Measurements from ENCODE around the gene CRTC1.

The CRTC1 gene

GRCh38 chr19:18654469-18654868 lies 29.0 kb upstream of the CRTC1 start:
- no peak for DNase-seq

- no peak for DNase-seq
Measured at GRCh38 chr19:18655173-18655844, 28.2 kb upstream of the CRTC1 start.

GRCh38 chr19:18656337-18657086 lies 27.0 kb upstream of the CRTC1 start:
- no peak for DNase-seq

GRCh38 chr19:18657590-18658365 lies 25.7 kb upstream of the CRTC1 start:
- no peak for DNase-seq

- DNase-seq: no peak
Measured at GRCh38 chr19:18658366-18658855, 25.1 kb upstream of the CRTC1 start.

GRCh38 chr19:18659281-18660050 lies 24.0 kb upstream of the CRTC1 start:
- DNase-seq: no peak

GRCh38 chr19:18660051-18660910 lies 23.2 kb upstream of the CRTC1 start:
- DNase-seq: no peak

GRCh38 chr19:18660939-18661670 lies 22.4 kb upstream of the CRTC1 start:
- DNase-seq: no peak

- DNase-seq: no peak
Measured at GRCh38 chr19:18662972-18663732, 20.3 kb upstream of the CRTC1 start.

- no peak for DNase-seq
Measured at GRCh38 chr19:18663940-18664530, 19.4 kb upstream of the CRTC1 start.

- DNase-seq: no peak
Measured at GRCh38 chr19:18665771-18666202, 17.7 kb upstream of the CRTC1 start.

GRCh38 chr19:18666317-18666716 lies 17.2 kb upstream of the CRTC1 start:
- DNase-seq: no peak

- DNase-seq: no peak
Measured at GRCh38 chr19:18666784-18667183, 16.7 kb upstream of the CRTC1 start.

GRCh38 chr19:18667531-18668251 lies 15.8 kb upstream of the CRTC1 start:
- DNase-seq: no peak

- DNase-seq: no peak
Measured at GRCh38 chr19:18668252-18668631, 15.2 kb upstream of the CRTC1 start.

- DNase-seq: no peak
Measured at GRCh38 chr19:18668744-18669523, 14.5 kb upstream of the CRTC1 start.

GRCh38 chr19:18669524-18669817 lies 14.0 kb upstream of the CRTC1 start:
- DNase-seq: no peak

- no peak for DNase-seq
Measured at GRCh38 chr19:18669883-18670282, 13.6 kb upstream of the CRTC1 start.

- no peak for DNase-seq
Measured at GRCh38 chr19:18670312-18670711, 13.2 kb upstream of the CRTC1 start.

All from CD4-positive, alpha-beta T cell treated with Interleukin-4 for 4 hours (primary cell).